ENCODE data around the gene IGFBP2. TPM values are rescaled to one million over a fixed set of nuclear protein-coding genes. Genes with fewer than 3 reads are reported as not detected.

IGFBP2 gene
- total and polyA plus RNA-seq, 8 donors: 106 to 636 (median 296) TPM

- DNase-seq: peak; percentile 81 to 97
- Histone ChIP-seq H3K9me3 (no peaks in the 10 kb centered on the region), H3K36me3 (peaks cover 0 to 27% (median 2%) of the 10 kb centered on the region in 4 donors), H3K27me3 (peaks cover 0 to 76% (median 38%) of the 10 kb centered on the region in 3 donors), H3K27ac (peak overlapping the region; percentile 20 to 90 (median 83)), H3K4me1 (peaks cover 39 to 98% (median 75%) of the 10 kb centered on the region in 4 donors), H3K4me3 (peak overlapping the region; percentile 58 to 82 (median 67))
- TF ChIP-seq POLR2AphosphoS5 (IDR thresholded peaks at IDR 0.05) (peak in 2 of 3 donors; percentile 30 to 35), POLR2A (IDR thresholded peaks at IDR 0.05) (no peak)
- 0 to 1% (median 1%) methylated on average over 28 of the region's 28 CpGs for WGBS, 5 donors
- intact Hi-C loops (cut with DNase I; ENCODE audit: low total_unique reads): no loop called here
Observed at GRCh38 chr2:216692636-216693413, 59.6 kb downstream of the IGFBP2 start.

- H3K4me1 ChIP-seq: peaks cover 32 to 97% (median 74%) of the 10 kb centered on the region in 4 donors
- peaks cover 0 to 19% (median 2%) of the 10 kb centered on the region in 4 donors for H3K36me3 ChIP-seq
- H3K4me3 ChIP-seq: peak overlapping the region; percentile 58 to 82 (median 67)
- H3K27ac ChIP-seq: peak overlapping the region; percentile 74 to 90 (median 83)
- no peak for DNase-seq
- intact Hi-C loops (cut with DNase I; ENCODE audit: low total_unique reads): no loop called here
- 2 to 4% (median 3%) methylated on average over 15 of the region's 15 CpGs for WGBS, 5 donors
- no peaks in the 10 kb centered on the region for H3K9me3 ChIP-seq
- no peak for TF ChIP-seq POLR2AphosphoS5 (IDR thresholded peaks at IDR 0.05)
- no peak for TF ChIP-seq POLR2A (IDR thresholded peaks at IDR 0.05)
- no peak for TF ChIP-seq EP300 (IDR thresholded peaks at IDR 0.05)
- no peak for TF ChIP-seq CTCF (IDR thresholded peaks at IDR 0.05)
- peaks cover 0 to 82% (median 38%) of the 10 kb centered on the region in 3 donors for H3K27me3 ChIP-seq
Observed at GRCh38 chr2:216693414-216694080, 60.3 kb downstream of the IGFBP2 start.

GRCh38 chr2:216694082-216694825 lies 61.0 kb downstream of the IGFBP2 start:
- H3K36me3 ChIP-seq: peaks cover 0 to 12% (median 2%) of the 10 kb centered on the region in 4 donors
- 1 to 2% (median 1%) methylated on average over 25 to 59 of the region's 59 CpGs for WGBS, 5 donors
- TF ChIP-seq POLR2AphosphoS5 (IDR thresholded peaks at IDR 0.05) (peak in 2 of 3 donors; percentile 52 to 61), EP300 (IDR thresholded peaks at IDR 0.05) (no peak), POLR2A (IDR thresholded peaks at IDR 0.05) (no peak)
- H3K27ac ChIP-seq: peak overlapping the region; percentile 74 to 90 (median 83)
- H3K9me3 ChIP-seq: no peaks in the 10 kb centered on the region
- peaks cover 25 to 97% (median 71%) of the 10 kb centered on the region in 4 donors for H3K4me1 ChIP-seq
- H3K27me3 ChIP-seq: peaks cover 0 to 76% (median 38%) of the 10 kb centered on the region in 3 donors
- intact Hi-C loops (cut with DNase I; ENCODE audit: low total_unique reads): no loop called here
- peak; percentile 64 to 87 for DNase-seq
- H3K4me3 ChIP-seq: peak overlapping the region; percentile 58 to 82 (median 67)

- intact Hi-C loops (cut with DNase I; ENCODE audit: low total_unique reads): loop anchor here (5.0 kb wide), 1 partner anchor 472 kb away; no protein-coding TSS in a partner anchor
- Histone ChIP-seq H3K4me3 (peak overlapping the region; percentile 58 to 82 (median 67)), H3K9me3 (no peaks in the 10 kb centered on the region), H3K36me3 (peaks cover 0 to 7% (median under 1%) of the 10 kb centered on the region in 4 donors), H3K27me3 (peaks cover 0 to 79% (median 38%) of the 10 kb centered on the region in 3 donors), H3K27ac (peak overlapping the region; percentile 74 to 90 (median 83)), H3K4me1 (peaks cover 19 to 97% (median 70%) of the 10 kb centered on the region in 4 donors)
- WGBS, 5 donors: 1 to 6% (median 2%) methylated on average over 10 of the region's 10 CpGs
- DNase-seq: no peak
- TF ChIP-seq POLR2AphosphoS5 (IDR thresholded peaks at IDR 0.05) (no peak), POLR2A (IDR thresholded peaks at IDR 0.05) (no peak)
Observed at GRCh38 chr2:216694826-216695217, 61.6 kb downstream of the IGFBP2 start.

GRCh38 chr2:216695401-216695821 lies 62.2 kb downstream of the IGFBP2 start, which contains the start of gene IGFBP5:
Gene IGFBP5 (minus strand): TSS chr2:216695549. CDS start chr2:216694775, 774 bp downstream.
- DNase-seq: peak; percentile 89 to 97
- intact Hi-C loops (cut with DNase I; ENCODE audit: low total_unique reads): loop anchor here (5.0 kb wide), 1 partner anchor 472 kb away; no protein-coding TSS in a partner anchor
- 5 to 10% (median 8%) methylated on average over 15 to 16 of the region's 16 CpGs for WGBS, 5 donors
- Histone ChIP-seq H3K27me3 (peaks cover 0 to 81% (median 38%) of the 10 kb centered on the region in 3 donors), H3K36me3 (peaks cover 0 to 6% (median 0%) of the 10 kb centered on the region in 4 donors), H3K27ac (peak within 1 kb of the TSS; percentile 74 to 90 (median 83)), H3K4me3 (peak within 1 kb of the TSS; percentile 58 to 82 (median 67)), H3K9me3 (no peaks in the 10 kb centered on the region), H3K4me1 (peaks cover 19 to 97% (median 70%) of the 10 kb centered on the region in 4 donors)
- peak in 1 of 4 donors; percentile 65 for TF ChIP-seq POLR2A (IDR thresholded peaks at IDR 0.05)
- TF ChIP-seq POLR2AphosphoS5 (IDR thresholded peaks at IDR 0.05): peak; percentile 80 to 93 (median 90)
- no peak for TF ChIP-seq EP300 (IDR thresholded peaks at IDR 0.05)
- peak in 1 of 7 experiments; percentile 19 for TF ChIP-seq CTCF (IDR thresholded peaks at IDR 0.05)

All from stomach (tissue), 9 donors.